ENCODE measurements around the gene TMEM43. TPM values are rescaled to one million over a fixed set of nuclear protein-coding genes. Genes with fewer than 3 reads are reported as not detected.

TMEM43 gene
- polyA plus RNA-seq, 1 experiment = 246 TPM

GRCh38 chr3:14181253-14181652 is 56.4 kb downstream of the TMEM43 start:
- ChIA-PET POLR2A (interaction anchor here (0.6 kb wide), 1 partner anchor 259 kb away, joined by 20 read pairs; no protein-coding TSS in a partner anchor), CTCF (interaction anchor here (0.6 kb wide), 1 partner anchor 8 kb away, joined by 3 read pairs; no protein-coding TSS in a partner anchor)
- DNase-seq (ENCODE audit: low read depth) = no peak
- TF ChIP-seq CTCF (IDR thresholded peaks at IDR 0.05; ENCODE audit: insufficient read depth, low read depth, low read length) = no peak
- no peaks in the 10 kb centered on the region for H3K27me3 ChIP-seq (ENCODE audit: control insufficient read depth, insufficient read depth, low read length)
- H3K36me3 ChIP-seq (ENCODE audit: control insufficient read depth, insufficient read depth, low read length) = no peaks in the 10 kb centered on the region
- no peak overlapping the region for H3K4me3 ChIP-seq (ENCODE audit: low read depth, low read length)

GRCh38 chr3:14183015-14183577 is 58.2 kb downstream of the TMEM43 start:
- no peaks in the 10 kb centered on the region for H3K36me3 ChIP-seq (ENCODE audit: control insufficient read depth, insufficient read depth, low read length)
- no peak for TF ChIP-seq CTCF (IDR thresholded peaks at IDR 0.05; ENCODE audit: insufficient read depth, low read depth, low read length)
- no peak for DNase-seq (ENCODE audit: low read depth)
- ChIA-PET POLR2A (no interaction called here), CTCF (no interaction called here)
- H3K27me3 ChIP-seq (ENCODE audit: control insufficient read depth, insufficient read depth, low read length) = no peaks in the 10 kb centered on the region
- no peak overlapping the region for H3K4me3 ChIP-seq (ENCODE audit: low read depth, low read length)

- no peak for DNase-seq (ENCODE audit: low read depth)
- ChIA-PET CTCF (interaction anchor here (0.6 to 1.1 kb wide), 4 partner anchors 12 to 283 kb away, joined by 3 to 4 read pairs (median 3); no protein-coding TSS in a partner anchor), POLR2A (no interaction called here)
- no peak for TF ChIP-seq CTCF (IDR thresholded peaks at IDR 0.05; ENCODE audit: insufficient read depth, low read depth, low read length)
- H3K4me3 ChIP-seq (ENCODE audit: low read depth, low read length) = no peak overlapping the region
- H3K36me3 ChIP-seq (ENCODE audit: control insufficient read depth, insufficient read depth, low read length) = no peaks in the 10 kb centered on the region
- no peaks in the 10 kb centered on the region for H3K27me3 ChIP-seq (ENCODE audit: control insufficient read depth, insufficient read depth, low read length)
These were observed 62.1 kb downstream of the TMEM43 start for GRCh38 chr3:14186854-14187458.

GRCh38 chr3:14188041-14188754 is 63.3 kb downstream of the TMEM43 start:
- Histone ChIP-seq H3K36me3 (ENCODE audit: control insufficient read depth, insufficient read depth, low read length) (no peaks in the 10 kb centered on the region), H3K27me3 (ENCODE audit: control insufficient read depth, insufficient read depth, low read length) (no peaks in the 10 kb centered on the region), H3K4me3 (ENCODE audit: low read depth, low read length) (no peak overlapping the region)
- POLR2A ChIA-PET = no interaction called here
- TF ChIP-seq CTCF (IDR thresholded peaks at IDR 0.05; ENCODE audit: insufficient read depth, low read depth, low read length) = no peak
- CTCF ChIA-PET = interaction anchor here (0.8 kb wide), 1 partner anchor 16 kb away, joined by 4 read pairs; no protein-coding TSS in a partner anchor
- DNase-seq (ENCODE audit: low read depth) = no peak

Other genes starting within 250 kb of the TMEM43 start
- not detected in 2 replicates for gene WNT7A, start 245.0 kb upstream of the TMEM43 start, polyA plus RNA-seq (2011; rRNA removed)
- gene CHCHD4, start 182 bp upstream of the TMEM43 start, polyA plus RNA-seq (2011; rRNA removed) = 6.7 and 10.3 TPM in 2 replicates
- gene XPC, start 53.5 kb downstream of the TMEM43 start, polyA plus RNA-seq (2011; rRNA removed) = 36.0 and 36.9 TPM in 2 replicates
- 2.7 and 8.7 TPM in 2 replicates for gene LSM3, start 53.8 kb downstream of the TMEM43 start, polyA plus RNA-seq (2011; rRNA removed)